GM12864 (cell line): ENCODE measurements around the gene CMC1.

Experiments
- DNase-seq: peaks from one replicate; pipeline ENCODE4 v3.0.0-alpha.2; 2011; ENCODE audit warnings: low read depth
- H3K4me3 ChIP-seq: 2 replicates; pipeline ENCODE4 v1.5.1; 2011; ENCODE audit warnings: mild to moderate bottlenecking, low read depth, low read length, control low read depth
- TF ChIP-seq, protein P1 (sequence below): IDR thresholded peaks from 2 replicates; pipeline ENCODE4 v1.5.1; 2011; ENCODE audit warnings: low read depth, mild to moderate bottlenecking, moderate library complexity, low read length, control low read depth, inconsistent platforms; ENCODE audit errors: missing control alignments

CMC1 gene

DNA sequence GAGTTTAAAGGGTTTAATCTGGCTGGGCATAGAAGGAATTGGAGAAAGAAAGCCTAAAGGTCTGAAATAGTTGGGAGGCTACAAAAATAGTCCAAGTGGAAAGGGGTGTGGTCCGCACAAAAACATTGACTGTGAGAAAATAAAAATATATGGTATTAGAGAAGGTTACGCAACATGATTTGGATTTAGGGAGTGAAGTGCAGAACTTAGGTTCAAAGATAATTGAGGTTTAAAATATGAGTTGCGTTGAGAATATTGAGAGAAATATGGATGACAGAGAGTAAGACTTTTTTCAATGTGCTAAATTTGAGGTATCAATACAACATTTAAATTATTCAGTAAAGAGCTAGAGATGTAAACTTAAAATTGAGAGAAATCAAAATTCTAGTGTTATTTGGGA lies 15.4 kb upstream of the CMC1 start:
- no peak overlapping the region for H3K4me3 ChIP-seq
- TF ChIP-seq, protein P1, sequence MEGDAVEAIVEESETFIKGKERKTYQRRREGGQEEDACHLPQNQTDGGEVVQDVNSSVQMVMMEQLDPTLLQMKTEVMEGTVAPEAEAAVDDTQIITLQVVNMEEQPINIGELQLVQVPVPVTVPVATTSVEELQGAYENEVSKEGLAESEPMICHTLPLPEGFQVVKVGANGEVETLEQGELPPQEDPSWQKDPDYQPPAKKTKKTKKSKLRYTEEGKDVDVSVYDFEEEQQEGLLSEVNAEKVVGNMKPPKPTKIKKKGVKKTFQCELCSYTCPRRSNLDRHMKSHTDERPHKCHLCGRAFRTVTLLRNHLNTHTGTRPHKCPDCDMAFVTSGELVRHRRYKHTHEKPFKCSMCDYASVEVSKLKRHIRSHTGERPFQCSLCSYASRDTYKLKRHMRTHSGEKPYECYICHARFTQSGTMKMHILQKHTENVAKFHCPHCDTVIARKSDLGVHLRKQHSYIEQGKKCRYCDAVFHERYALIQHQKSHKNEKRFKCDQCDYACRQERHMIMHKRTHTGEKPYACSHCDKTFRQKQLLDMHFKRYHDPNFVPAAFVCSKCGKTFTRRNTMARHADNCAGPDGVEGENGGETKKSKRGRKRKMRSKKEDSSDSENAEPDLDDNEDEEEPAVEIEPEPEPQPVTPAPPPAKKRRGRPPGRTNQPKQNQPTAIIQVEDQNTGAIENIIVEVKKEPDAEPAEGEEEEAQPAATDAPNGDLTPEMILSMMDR = no peak
- DNase-seq = no peak

DNA sequence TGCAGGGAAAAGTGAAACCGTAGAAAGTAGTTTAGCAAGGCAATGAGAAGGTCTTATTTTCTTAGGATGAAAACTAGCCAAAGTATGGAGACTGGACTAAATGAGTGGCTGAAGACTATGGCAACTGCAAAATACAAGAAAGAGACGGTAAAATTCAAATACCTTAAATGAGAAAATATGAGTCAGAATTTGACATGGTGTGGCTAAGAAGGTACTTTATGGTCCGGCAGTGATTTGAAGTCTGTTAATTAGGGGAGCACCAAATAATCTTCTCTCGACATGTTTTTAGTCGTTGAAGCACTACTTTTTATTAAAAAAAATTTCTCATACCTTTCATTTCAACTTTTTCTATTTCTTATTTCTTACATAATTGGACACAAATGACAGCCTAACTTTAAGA lies 12.8 kb upstream of the CMC1 start:
- DNase-seq = no peak
- TF ChIP-seq, protein P1 = no peak
- H3K4me3 ChIP-seq = no peak overlapping the region

DNA sequence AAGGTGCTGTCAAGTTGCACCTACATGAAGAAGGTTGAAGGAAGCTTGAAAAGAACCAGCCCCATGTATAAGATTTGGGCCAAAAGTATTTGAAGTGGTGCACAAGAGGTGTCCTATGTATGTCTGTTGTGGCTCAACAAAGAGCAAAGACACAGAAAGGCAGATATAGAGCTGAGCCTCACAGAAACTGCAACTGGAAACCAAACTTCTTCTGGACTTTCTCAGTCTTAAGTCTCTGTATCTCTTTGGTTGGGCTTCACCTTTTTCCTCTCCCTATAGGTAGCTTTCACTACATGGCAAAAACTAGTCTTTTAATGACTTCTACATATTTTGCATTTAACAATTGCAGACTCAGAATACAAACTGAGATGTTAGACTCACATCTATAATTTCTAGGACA lies 8.8 kb upstream of the CMC1 start:
- TF ChIP-seq, protein P1 = no peak
- no peak for DNase-seq
- H3K4me3 ChIP-seq = no peak overlapping the region

DNA sequence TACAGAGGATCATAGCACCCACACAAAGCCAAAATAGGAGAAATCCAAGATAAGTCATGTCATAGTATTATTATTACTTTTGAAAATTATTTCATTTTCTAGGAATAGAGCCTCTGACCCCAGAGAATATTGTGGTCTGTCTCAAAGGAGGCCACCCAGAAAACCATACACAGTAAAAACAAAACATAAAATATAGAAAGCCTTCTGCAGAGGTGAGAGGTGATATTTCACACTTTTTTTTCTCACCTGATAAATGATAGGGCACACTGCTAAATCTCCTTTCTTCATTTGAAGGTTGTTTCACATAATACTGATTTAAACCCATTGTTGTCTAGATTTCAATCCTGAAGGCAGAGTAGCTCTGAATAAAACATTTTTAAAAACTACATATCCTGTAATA lies 7.0 kb upstream of the CMC1 start:
- no peak for DNase-seq
- TF ChIP-seq, protein P1 = no peak
- H3K4me3 ChIP-seq = no peak overlapping the region

DNA sequence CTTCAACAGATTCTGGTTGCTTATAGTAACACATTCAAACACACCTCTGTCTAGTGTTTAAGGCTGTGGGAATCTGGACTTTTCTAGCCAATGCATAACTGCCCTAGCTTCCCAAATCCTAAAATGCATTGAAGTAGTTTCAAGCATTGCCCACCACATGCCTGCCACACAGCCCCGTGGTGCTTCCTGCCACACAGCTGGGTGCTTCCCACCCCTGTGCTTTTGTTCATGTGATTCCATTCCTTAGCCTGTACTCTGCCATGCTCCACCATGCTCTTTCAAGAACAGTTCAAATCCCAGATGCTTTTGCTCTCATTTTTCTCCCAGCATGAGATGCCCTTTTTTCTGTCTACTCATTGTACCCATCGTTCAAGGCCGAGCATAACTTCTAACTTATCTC lies 2.3 kb upstream of the CMC1 start:
- H3K4me3 ChIP-seq = no peak overlapping the region
- no peak for DNase-seq
- TF ChIP-seq, protein P1 = no peak

DNA sequence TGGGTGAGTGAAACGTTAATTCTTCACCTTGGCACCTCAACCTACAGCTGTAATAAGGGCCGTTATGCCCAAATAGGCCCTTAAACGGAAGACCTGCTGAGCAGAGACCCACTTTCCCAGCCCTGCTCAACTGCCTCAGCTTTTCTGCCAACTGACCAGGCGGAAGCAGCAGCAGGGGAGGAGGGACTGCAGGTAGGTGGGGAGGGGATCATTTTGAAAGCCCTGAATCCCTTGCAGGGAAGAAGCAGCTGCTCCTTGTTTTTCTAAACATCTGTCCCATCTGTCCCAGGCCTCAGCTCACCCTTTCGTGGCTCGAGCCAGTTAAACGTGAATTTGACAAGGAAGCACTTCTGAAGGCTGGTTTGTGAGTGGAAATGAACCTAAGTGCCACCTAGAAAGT lies 978 bp upstream of the CMC1 start:
- TF ChIP-seq, protein P1 = no peak
- H3K4me3 ChIP-seq = no peak overlapping the region; the same call in 1 of the 2 replicates
- no peak for DNase-seq

DNA sequence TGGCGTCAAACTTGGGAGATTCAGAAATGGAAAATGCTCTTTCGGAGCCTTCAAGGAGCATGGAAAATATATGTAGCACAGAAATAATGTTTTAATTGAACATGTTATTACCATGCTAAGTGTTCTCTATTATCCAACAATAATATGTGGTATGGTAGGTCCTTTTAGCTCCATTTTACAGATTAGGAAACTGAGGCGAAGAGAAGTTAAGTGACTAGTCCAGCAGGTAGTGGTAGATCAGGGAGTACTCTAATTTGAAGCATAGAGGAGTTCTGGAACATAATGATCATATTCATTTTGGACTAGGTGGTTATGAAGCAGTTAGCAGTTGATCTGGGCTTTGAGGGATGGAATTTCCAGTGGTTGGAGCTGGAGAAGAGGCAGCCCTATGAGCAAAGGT lies 1.1 kb downstream of the CMC1 start:
- DNase-seq = no peak
- H3K4me3 ChIP-seq = peak overlapping the region; percentile 75
- TF ChIP-seq, protein P1 = no peak
